ENCODE data around the gene TMEM88.

The TMEM88 gene

GRCh38 chr17:7854078-7854777, 638 bp upstream of the TMEM88 start:
- ChIA-PET CTCF (interaction anchor here (1.2 kb wide), 1 partner anchor 20 kb away, joined by 3 read pairs; the partner anchor contains the start of gene KDM6B), POLR2A (no interaction called here)
- no peak for DNase-seq (ENCODE audit: extremely low spot score)
- no peak for TF ChIP-seq CTCF (IDR thresholded peaks at IDR 0.05; ENCODE audit: control extremely low read depth, extremely low read depth, low read depth, missing control alignments)

GRCh38 chr17:7855660-7856010, 769 bp downstream of the TMEM88 start:
- no peak for TF ChIP-seq CTCF (IDR thresholded peaks at IDR 0.05; ENCODE audit: control extremely low read depth, extremely low read depth, low read depth, missing control alignments)
- ChIA-PET POLR2A (no interaction called here), CTCF (interaction anchor here (0.9 to 2.8 kb wide), 3 partner anchors 20 to 133 kb away, joined by 3 to 8 read pairs (median 5); no protein-coding TSS in a partner anchor)

GRCh38 chr17:7856011-7856810, 1.3 kb downstream of the TMEM88 start:
- CTCF ChIA-PET: interaction anchor here (0.9 to 2.8 kb wide), 12 partner anchors 11 to 132 kb away, joined by 3 to 8 read pairs (median 6); no protein-coding TSS in a partner anchor
- POLR2A ChIA-PET: interaction anchor here (1.0 to 1.2 kb wide), 3 partner anchors 9 to 13 kb away, joined by 4 to 14 read pairs (median 6); no protein-coding TSS in a partner anchor
- DNase-seq (ENCODE audit: extremely low spot score): no peak
- no peak for TF ChIP-seq CTCF (IDR thresholded peaks at IDR 0.05; ENCODE audit: control extremely low read depth, extremely low read depth, low read depth, missing control alignments)

More at GRCh38 chr17:7855660-7856010, 769 bp downstream of the TMEM88 start:
- DNase-seq (ENCODE audit: extremely low spot score): no peak

GRCh38 chr17:7856811-7857712, 2.2 kb downstream of the TMEM88 start, which contains the start of gene NAA38:
Gene NAA38, minus strand, starts transcription at chr17:7857559. Its CDS starts 96 bp downstream, at chr17:7857463.
- TF ChIP-seq CTCF (IDR thresholded peaks at IDR 0.05; ENCODE audit: control extremely low read depth, extremely low read depth, low read depth, missing control alignments): peak; percentile 72
- DNase-seq (ENCODE audit: extremely low spot score): peak; percentile 93
- CTCF ChIA-PET: interaction anchor here (0.6 to 2.8 kb wide), 19 partner anchors 9 to 204 kb away, joined by 3 to 8 read pairs (median 4); partner anchors contain the start of gene KDM6B
- POLR2A ChIA-PET: interaction anchor here (0.7 to 1.2 kb wide), 8 partner anchors 9 to 170 kb away, joined by 3 to 14 read pairs (median 3); partner anchors contain the start of gene TP53

- no peak for TF ChIP-seq CTCF (IDR thresholded peaks at IDR 0.05; ENCODE audit: control extremely low read depth, extremely low read depth, low read depth, missing control alignments)
- DNase-seq (ENCODE audit: extremely low spot score): peak; percentile 80
- POLR2A ChIA-PET: interaction anchor here (0.7 to 1.2 kb wide), 7 partner anchors 10 to 171 kb away, joined by 3 to 14 read pairs (median 3); partner anchors contain the start of gene TP53
- CTCF ChIA-PET: interaction anchor here (0.6 to 8.9 kb wide), 18 partner anchors 10 to 203 kb away, joined by 3 to 121 read pairs (median 4); partner anchors contain the start of gene KDM6B
Measured at GRCh38 chr17:7857713-7858521, 3.1 kb downstream of the TMEM88 start, which contains the start of gene CYB5D1. Gene CYB5D1, plus strand, starts transcription at chr17:7858003. Its CDS starts 132 bp downstream, at chr17:7858135.

Measured in GM10248 (cell line).